GM12878 (cell line): ENCODE measurements around the gene KLHL36. TPM values are rescaled to one million over a fixed set of nuclear protein-coding genes. Genes with fewer than 3 reads are reported as not detected.

ENCODE experiments used
- BCL3 ChIP-seq: IDR thresholded peaks from 2 replicates; pipeline ENCODE4 v1.6.1; 2011; ENCODE audit warnings: borderline replicate concordance, low read depth, mild to moderate bottlenecking, moderate library complexity, low read length; ENCODE audit not compliant: insufficient read depth, poor library complexity, severe bottlenecking
- BHLHE40 ChIP-seq, 2 experiments: fragments of 450-650 bp in 1 of 2; IDR thresholded peaks; 2 replicates each; pipeline ENCODE4 v1.6.1; 2011 to 2017; ENCODE audit warnings: low read depth in 2 of 2, borderline replicate concordance in 1 of 2, improper control_type of control experiment in 1 of 2, low read length in 1 of 2, mild to moderate bottlenecking in 1 of 2
- EED ChIP-seq: sonication (generic); IDR thresholded peaks from 2 replicates; pipeline ENCODE4 v1.6.1; 2016; ENCODE audit warnings: antibody characterized with exemption, low read depth
- EZH2 ChIP-seq: IDR thresholded peaks from 2 replicates; pipeline ENCODE4 v1.6.1; 2012; ENCODE audit warnings: low read depth, mild to moderate bottlenecking, control low read depth, inconsistent platforms, low read length, borderline replicate concordance; ENCODE audit not compliant: control insufficient read depth
- GATAD2B ChIP-seq: fragments of 450-650 bp; conservative IDR thresholded peaks from 2 replicates; pipeline ENCODE4 v1.6.1; 2017; ENCODE audit warnings: low read depth, mild to moderate bottlenecking, moderate library complexity
- IRF5 ChIP-seq: fragments of 450-650 bp; IDR thresholded peaks from 2 replicates; pipeline ENCODE4 v1.6.1; 2017; ENCODE audit warnings: borderline replicate concordance
- NFXL1 ChIP-seq: fragments of 450-650 bp; IDR thresholded peaks from 2 replicates; pipeline ENCODE4 v1.6.1; 2017; ENCODE audit warnings: antibody characterized with exemption, mild to moderate bottlenecking, borderline replicate concordance
- POLR2A ChIP-seq: IDR thresholded peaks from 2 replicates; pipeline ENCODE4 v1.6.1; 2011; ENCODE audit warnings: low read depth, mild to moderate bottlenecking, low read length
- RELB ChIP-seq: fragments of 450-650 bp; IDR thresholded peaks from 2 replicates; pipeline ENCODE4 v1.6.1; 2017; ENCODE audit warnings: low read depth, mild to moderate bottlenecking, moderate library complexity
- WRNIP1 ChIP-seq: IDR thresholded peaks from 2 replicates; pipeline ENCODE4 v1.6.1; 2011; ENCODE audit warnings: low read depth, low read length, improper control_type of control experiment, borderline replicate concordance
- ZNF217 ChIP-seq: fragments of 450-650 bp; IDR thresholded peaks from 2 replicates; pipeline ENCODE4 v1.6.1; 2017; ENCODE audit warnings: antibody characterized with exemption, mild to moderate bottlenecking
- polyA plus RNA-seq, 11 experiments: library from polyadenylated mRNA; depleted of rRNA in 4 of 11; unstranded in 6 of 11; stranded (reverse) in 5 of 11; fragments of >200 nt; fragmentation: Nextera tagmentation in 4 of 11; fragmentation: Illumina TruSeq in 1 of 11; extraction: Ambion mirVana in 4 of 11; extraction: Trizol in 1 of 11; gene quantifications; 1 replicate in 1 of 11; 2 replicates in 10 of 11; pipeline versions ENCODE4 v1.2.1 to v1.2.3, GENCODE V29; 2011 to 2016; ENCODE audit warnings: inconsistent platforms in 2 of 11, missing spikeins in 2 of 11, low read depth in 1 of 11
- total RNA-seq, 4 experiments: library from RNA; depleted of rRNA in 3 of 4; stranded (reverse); fragments of >200 nt in 3 of 4; fragmentation: Illumina TruSeq in 1 of 4; extraction: Trizol in 1 of 4; gene quantifications; 2 replicates each; pipeline versions ENCODE4 v1.2.1 to v1.2.3, GENCODE V29; 2013 to 2021
- TF ChIP-seq, protein P1 (sequence below): fragments of 450-650 bp; IDR thresholded peaks from 2 replicates; pipeline ENCODE4 v1.6.1; 2018; ENCODE audit warnings: borderline replicate concordance, mild to moderate bottlenecking; ENCODE audit not compliant: partially characterized antibody
- TF ChIP-seq, protein P2 (sequence below): IDR thresholded peaks from 2 replicates; pipeline ENCODE4 v1.6.1; 2012; ENCODE audit warnings: mild to moderate bottlenecking, low read depth, low read length

Gene KLHL36
- total and polyA plus RNA-seq, 10 of the 15 experiments (the other 5 are each of a cell fraction or from before 2014, with no cell fraction given): 2.6 to 45.3 (median 16.8) TPM

GRCh38 chr16:84604477-84605013 is 43.8 kb upstream of the KLHL36 start (continued):
- TF ChIP-seq WRNIP1 (0 out of 2 replicates have a peak, but pooled peaks have one; percentile 3), NFXL1 (no peak), BCL3 (no peak), POLR2A (0 out of 2 replicates have a peak, but pooled peaks have one; percentile 23), ZNF217 (no peak), EED (peak; percentile 44; the same call in 1 of the 2 replicates), GATAD2B (peak; percentile 39; the same call in 1 of the 2 replicates), IRF5 (no peak), EZH2 (no peak), RELB (0 out of 2 replicates have a peak, but pooled peaks have one; percentile 10), BHLHE40 (IDR thresholded peaks at IDR 0.05; ENCODE audit: borderline replicate concordance in 1 of 2, low read depth in 2 of 2, low read length in 1 of 2) (peak; percentile 77 to 87)
- TF ChIP-seq, protein P1, sequence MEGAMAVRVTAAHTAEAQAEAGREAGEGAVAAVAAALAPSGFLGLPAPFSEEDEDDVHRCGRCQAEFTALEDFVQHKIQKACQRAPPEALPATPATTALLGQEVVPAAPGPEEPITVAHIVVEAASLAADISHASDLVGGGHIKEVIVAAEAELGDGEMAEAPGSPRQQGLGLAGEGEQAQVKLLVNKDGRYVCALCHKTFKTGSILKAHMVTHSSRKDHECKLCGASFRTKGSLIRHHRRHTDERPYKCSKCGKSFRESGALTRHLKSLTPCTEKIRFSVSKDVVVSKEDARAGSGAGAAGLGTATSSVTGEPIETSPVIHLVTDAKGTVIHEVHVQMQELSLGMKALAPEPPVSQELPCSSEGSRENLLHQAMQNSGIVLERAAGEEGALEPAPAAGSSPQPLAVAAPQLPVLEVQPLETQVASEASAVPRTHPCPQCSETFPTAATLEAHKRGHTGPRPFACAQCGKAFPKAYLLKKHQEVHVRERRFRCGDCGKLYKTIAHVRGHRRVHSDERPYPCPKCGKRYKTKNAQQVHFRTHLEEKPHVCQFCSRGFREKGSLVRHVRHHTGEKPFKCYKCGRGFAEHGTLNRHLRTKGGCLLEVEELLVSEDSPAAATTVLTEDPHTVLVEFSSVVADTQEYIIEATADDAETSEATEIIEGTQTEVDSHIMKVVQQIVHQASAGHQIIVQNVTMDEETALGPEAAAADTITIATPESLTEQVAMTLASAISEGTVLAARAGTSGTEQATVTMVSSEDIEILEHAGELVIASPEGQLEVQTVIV: no peak
- TF ChIP-seq, protein P2, sequence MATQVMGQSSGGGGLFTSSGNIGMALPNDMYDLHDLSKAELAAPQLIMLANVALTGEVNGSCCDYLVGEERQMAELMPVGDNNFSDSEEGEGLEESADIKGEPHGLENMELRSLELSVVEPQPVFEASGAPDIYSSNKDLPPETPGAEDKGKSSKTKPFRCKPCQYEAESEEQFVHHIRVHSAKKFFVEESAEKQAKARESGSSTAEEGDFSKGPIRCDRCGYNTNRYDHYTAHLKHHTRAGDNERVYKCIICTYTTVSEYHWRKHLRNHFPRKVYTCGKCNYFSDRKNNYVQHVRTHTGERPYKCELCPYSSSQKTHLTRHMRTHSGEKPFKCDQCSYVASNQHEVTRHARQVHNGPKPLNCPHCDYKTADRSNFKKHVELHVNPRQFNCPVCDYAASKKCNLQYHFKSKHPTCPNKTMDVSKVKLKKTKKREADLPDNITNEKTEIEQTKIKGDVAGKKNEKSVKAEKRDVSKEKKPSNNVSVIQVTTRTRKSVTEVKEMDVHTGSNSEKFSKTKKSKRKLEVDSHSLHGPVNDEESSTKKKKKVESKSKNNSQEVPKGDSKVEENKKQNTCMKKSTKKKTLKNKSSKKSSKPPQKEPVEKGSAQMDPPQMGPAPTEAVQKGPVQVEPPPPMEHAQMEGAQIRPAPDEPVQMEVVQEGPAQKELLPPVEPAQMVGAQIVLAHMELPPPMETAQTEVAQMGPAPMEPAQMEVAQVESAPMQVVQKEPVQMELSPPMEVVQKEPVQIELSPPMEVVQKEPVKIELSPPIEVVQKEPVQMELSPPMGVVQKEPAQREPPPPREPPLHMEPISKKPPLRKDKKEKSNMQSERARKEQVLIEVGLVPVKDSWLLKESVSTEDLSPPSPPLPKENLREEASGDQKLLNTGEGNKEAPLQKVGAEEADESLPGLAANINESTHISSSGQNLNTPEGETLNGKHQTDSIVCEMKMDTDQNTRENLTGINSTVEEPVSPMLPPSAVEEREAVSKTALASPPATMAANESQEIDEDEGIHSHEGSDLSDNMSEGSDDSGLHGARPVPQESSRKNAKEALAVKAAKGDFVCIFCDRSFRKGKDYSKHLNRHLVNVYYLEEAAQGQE: no peak
